ENCODE measurements around the gene HLA-B. TPM values are rescaled to one million over a fixed set of nuclear protein-coding genes. Genes with fewer than 3 reads are reported as not detected.

The HLA-B gene
- total RNA-seq, 1 experiment from 2014 or later, result 41.9 TPM

GRCh38 chr6:31403283-31404060 is 46.5 kb upstream of the HLA-B start, which contains the start of gene MICA:
Gene MICA, plus strand, starts transcription at chr6:31403595. Its CDS starts 38 bp downstream, at chr6:31403633.
- Histone ChIP-seq H3K36me3 (ENCODE audit: control insufficient read depth, insufficient read depth, low read length) (no peaks in the 10 kb centered on the region), H3K9me3 (peaks cover 5% of the 10 kb centered on the region), H3K4me1 (peaks cover 6% of the 10 kb centered on the region), H3K4me3 (ENCODE audit: low read depth, low read length) (peak within 1 kb of the TSS; percentile 56), H3K27me3 (replicated peaks; ENCODE audit: control insufficient read depth, insufficient read depth, low read length) (no peaks in the 10 kb centered on the region)
- Mint-ChIP-seq H3K4me3 (ENCODE audit: unreplicated experiment) (peak within 1 kb of the TSS; percentile 89), H3K4me1 (ENCODE audit: low read depth, unreplicated experiment) (peaks cover 36% of the 10 kb centered on the region), H3K9me3 (ENCODE audit: unreplicated experiment) (peaks cover 9% of the 10 kb centered on the region), H3K27me3 (ENCODE audit: insufficient read depth, unreplicated experiment) (no peaks in the 10 kb centered on the region), H3K36me3 (ENCODE audit: insufficient read depth, unreplicated experiment) (peaks cover 11% of the 10 kb centered on the region), H3K27ac (ENCODE audit: unreplicated experiment) (peak within 1 kb of the TSS; percentile 33)
- POLR2A ChIA-PET, result interaction anchor here (1.8 kb wide), 1 partner anchor 245 kb away, joined by 5 read pairs; the partner anchor contains the start of genes CCHCR1 and TCF19
- intact Hi-C loops (cut with micrococcal nuclease; ENCODE audit: unreplicated experiment), result loop anchor here (10.0 kb wide), 1 partner anchor 91 kb away; the partner anchor contains the start of gene MICB
- peak; percentile 91 to 93 for DNase-seq
- BruUV-seq (replicated peaks), result TSS peak; percentile 10
- CTCF ChIA-PET, result interaction anchor here (0.6 to 1.5 kb wide), 3 partner anchors 39 to 211 kb away, joined by 3 to 4 read pairs (median 3); no protein-coding TSS in a partner anchor
- TF ChIP-seq, protein P1, sequence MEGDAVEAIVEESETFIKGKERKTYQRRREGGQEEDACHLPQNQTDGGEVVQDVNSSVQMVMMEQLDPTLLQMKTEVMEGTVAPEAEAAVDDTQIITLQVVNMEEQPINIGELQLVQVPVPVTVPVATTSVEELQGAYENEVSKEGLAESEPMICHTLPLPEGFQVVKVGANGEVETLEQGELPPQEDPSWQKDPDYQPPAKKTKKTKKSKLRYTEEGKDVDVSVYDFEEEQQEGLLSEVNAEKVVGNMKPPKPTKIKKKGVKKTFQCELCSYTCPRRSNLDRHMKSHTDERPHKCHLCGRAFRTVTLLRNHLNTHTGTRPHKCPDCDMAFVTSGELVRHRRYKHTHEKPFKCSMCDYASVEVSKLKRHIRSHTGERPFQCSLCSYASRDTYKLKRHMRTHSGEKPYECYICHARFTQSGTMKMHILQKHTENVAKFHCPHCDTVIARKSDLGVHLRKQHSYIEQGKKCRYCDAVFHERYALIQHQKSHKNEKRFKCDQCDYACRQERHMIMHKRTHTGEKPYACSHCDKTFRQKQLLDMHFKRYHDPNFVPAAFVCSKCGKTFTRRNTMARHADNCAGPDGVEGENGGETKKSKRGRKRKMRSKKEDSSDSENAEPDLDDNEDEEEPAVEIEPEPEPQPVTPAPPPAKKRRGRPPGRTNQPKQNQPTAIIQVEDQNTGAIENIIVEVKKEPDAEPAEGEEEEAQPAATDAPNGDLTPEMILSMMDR (IDR thresholded peaks at IDR 0.05; ENCODE audit: insufficient read depth in 1 of 2, low read depth in 1 of 2, low read length in 1 of 2, severe bottlenecking in 1 of 2, unreplicated experiment in 1 of 2), result no peak

DNA sequence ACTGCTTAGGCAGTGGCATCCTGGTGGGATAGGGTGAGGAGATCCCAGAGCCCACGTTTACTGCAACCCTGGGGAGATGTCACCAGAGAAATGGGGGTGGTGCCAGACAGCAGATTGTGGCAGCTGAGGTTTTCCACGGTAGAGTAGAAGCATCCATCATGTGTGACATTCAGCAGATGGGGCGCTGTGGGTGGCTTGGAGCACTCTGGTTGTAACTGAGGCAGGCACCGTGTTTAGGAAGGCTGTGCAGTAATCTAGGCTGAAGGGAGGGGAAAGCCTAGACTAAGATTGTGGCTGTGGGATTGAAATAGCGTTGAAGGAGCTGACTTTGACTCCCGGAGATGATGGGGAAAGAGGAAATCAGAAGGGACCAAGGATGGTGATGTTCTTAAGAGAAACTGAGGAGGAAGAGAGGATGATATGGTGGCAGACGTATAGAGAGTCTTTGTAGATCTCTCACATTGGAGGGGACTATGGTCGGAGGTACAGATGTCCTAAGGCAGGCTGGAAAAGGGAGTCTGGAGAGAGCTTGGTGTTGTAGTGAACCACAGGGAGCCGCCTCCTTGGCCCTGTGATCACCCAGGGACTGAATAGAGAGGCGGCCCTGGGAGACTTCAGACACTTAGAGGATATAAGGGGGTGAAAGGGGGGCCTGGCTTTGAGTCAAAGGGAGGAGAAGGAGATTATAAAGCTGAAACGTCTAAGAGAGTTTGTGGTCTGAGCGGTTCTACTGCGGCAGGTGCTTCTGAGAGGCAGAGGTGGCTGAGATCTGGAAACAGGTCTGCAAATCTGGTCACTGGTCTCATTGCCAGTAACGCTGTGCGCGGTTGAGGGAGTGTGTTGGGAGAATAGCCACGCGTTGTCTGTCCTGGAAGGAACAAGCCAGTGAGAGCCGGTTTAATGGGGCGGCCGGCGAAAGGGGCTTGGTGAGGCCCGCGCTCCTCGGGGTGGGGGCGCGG is 45.6 kb upstream of the HLA-B start:
- TF ChIP-seq, protein P1 (IDR thresholded peaks at IDR 0.05; ENCODE audit: insufficient read depth in 1 of 2, low read depth in 1 of 2, low read length in 1 of 2, severe bottlenecking in 1 of 2, unreplicated experiment in 1 of 2), result no peak
- Mint-ChIP-seq H3K27ac (ENCODE audit: unreplicated experiment) (peak overlapping the region; percentile 33), H3K36me3 (ENCODE audit: insufficient read depth, unreplicated experiment) (peaks cover 11% of the 10 kb centered on the region), H3K27me3 (ENCODE audit: insufficient read depth, unreplicated experiment) (no peaks in the 10 kb centered on the region), H3K4me1 (ENCODE audit: low read depth, unreplicated experiment) (peaks cover 36% of the 10 kb centered on the region), H3K4me3 (ENCODE audit: unreplicated experiment) (peak overlapping the region; percentile 89), H3K9me3 (ENCODE audit: unreplicated experiment) (peaks cover 9% of the 10 kb centered on the region)
- ChIA-PET CTCF (interaction anchor here (0.6 to 1.5 kb wide), 5 partner anchors 40 to 96 kb away, joined by 3 to 5 read pairs (median 4); no protein-coding TSS in a partner anchor), POLR2A (interaction anchor here (1.8 kb wide), 1 partner anchor 244 kb away, joined by 5 read pairs; the partner anchor contains the start of genes CCHCR1 and TCF19)
- no peaks in the 10 kb centered on the region for H3K27me3 ChIP-seq (replicated peaks; ENCODE audit: control insufficient read depth, insufficient read depth, low read length)
- peaks cover 4% of the 10 kb centered on the region; the same call in 1 of the 2 replicates for H3K9me3 ChIP-seq
- H3K4me1 ChIP-seq, result peaks cover 6% of the 10 kb centered on the region
- intact Hi-C loops (cut with micrococcal nuclease; ENCODE audit: unreplicated experiment), result loop anchor here (10.0 kb wide), 1 partner anchor 92 kb away; the partner anchor contains the start of gene MICB
- H3K4me3 ChIP-seq (ENCODE audit: low read depth, low read length), result peak overlapping the region; percentile 56
- peak in 1 of 2 experiments; percentile 10 for DNase-seq
- TSS peak; percentile 65 for BruUV-seq (replicated peaks)
- no peaks in the 10 kb centered on the region for H3K36me3 ChIP-seq (ENCODE audit: control insufficient read depth, insufficient read depth, low read length)

Measured in Caco-2 (cell line).